CD14-positive monocyte (primary cell): ENCODE measurements around the gene SCAPER. TPM values are rescaled to one million over a fixed set of nuclear protein-coding genes. Genes with fewer than 3 reads are reported as not detected.

Source experiments
- DNase-seq, 3 donors: peaks; one replicate each; pipeline ENCODE4 v3.0.0-alpha.2; 2011 to 2022
- H2AFZ ChIP-seq: 2 replicates; pipeline ENCODE4 v1.6.0; 2012; ENCODE audit warnings: mild to moderate bottlenecking, low read depth, low read length, inconsistent platforms; ENCODE audit not compliant: insufficient read depth, poor library complexity, severe bottlenecking
- H3K27ac ChIP-seq, 2 donors: 1 replicate in 1 of 2; 2 replicates in 1 of 2; pipeline ENCODE4 v1.5.1; 2012 to 2013; ENCODE audit warnings: low read length in 2 of 2, control low read depth in 1 of 2, inconsistent platforms in 1 of 2, low read depth in 1 of 2, mild to moderate bottlenecking in 1 of 2
- H3K27me3 ChIP-seq, 2 donors: one replicate each; pipeline versions ENCODE4 v1.6.0 to v1.6.1; 2011 to 2013; ENCODE audit warnings: low read length in 2 of 2; ENCODE audit not compliant: control insufficient read depth in 2 of 2, insufficient read depth in 2 of 2
- H3K36me3 ChIP-seq, 2 donors: replicated peaks in 1 of 2; 1 replicate in 1 of 2; 2 replicates in 1 of 2; pipeline versions ENCODE4 v1.5.1 to v1.6.1; 2012 to 2013; ENCODE audit warnings: low read length in 2 of 2, control low read depth in 1 of 2, inconsistent platforms in 1 of 2, mild to moderate bottlenecking in 1 of 2; ENCODE audit not compliant: insufficient read depth in 2 of 2, control insufficient read depth in 1 of 2
- H3K4me1 ChIP-seq, 2 donors: 1 replicate in 1 of 2; 2 replicates in 1 of 2; pipeline versions ENCODE4 v1.5.1 to v1.6.1; 2012 to 2013; ENCODE audit warnings: low read length in 2 of 2, control low read depth in 1 of 2, inconsistent platforms in 1 of 2, mild to moderate bottlenecking in 1 of 2, moderate library complexity in 1 of 2; ENCODE audit not compliant: insufficient read depth in 2 of 2, control insufficient read depth in 1 of 2
- H3K4me2 ChIP-seq: replicated peaks from 2 replicates; pipeline ENCODE3; 2012; ENCODE audit warnings: low read length, moderate library complexity, mild to moderate bottlenecking; ENCODE audit not compliant: poor library complexity, severe bottlenecking; ENCODE audit errors: extremely low read depth
- H3K4me3 ChIP-seq, 3 experiments: fragments of 200-600 bp in 1 of 3; sonication (generic) in 1 of 3; replicated peaks in 1 of 3; 1 replicate in 2 of 3; 2 replicates in 1 of 3; pipeline ENCODE4 v1.5.1; 2011 to 2013; ENCODE audit warnings: low read length in 3 of 3, mild to moderate bottlenecking in 3 of 3, control low read depth in 2 of 3, low read depth in 2 of 3, inconsistent platforms in 1 of 3, moderate library complexity in 1 of 3
- H3K79me2 ChIP-seq: 2 replicates; pipeline ENCODE4 v1.6.0; 2012; ENCODE audit warnings: mild to moderate bottlenecking, control low read depth, inconsistent platforms, low read length, moderate library complexity; ENCODE audit not compliant: insufficient read depth
- H3K9ac ChIP-seq: 2 replicates; pipeline ENCODE4 v1.6.0; 2017; ENCODE audit warnings: low read length, mild to moderate bottlenecking; ENCODE audit not compliant: insufficient read depth, poor library complexity, severe bottlenecking
- H3K9me3 ChIP-seq, 2 donors: replicated peaks in 1 of 2; 1 replicate in 1 of 2; 2 replicates in 1 of 2; pipeline versions ENCODE4 v1.5.1 to v1.6.1; 2012 to 2013; ENCODE audit warnings: low read length in 2 of 2, control low read depth in 1 of 2; ENCODE audit not compliant: control insufficient read depth in 1 of 2, insufficient read depth in 1 of 2
- H4K20me1 ChIP-seq: 2 replicates; pipeline ENCODE4 v1.6.0; 2012; ENCODE audit warnings: mild to moderate bottlenecking, low read length, control low read depth, moderate library complexity; ENCODE audit not compliant: insufficient read depth
- H3K27ac Mint-ChIP-seq, 7 donors: one replicate each; pipeline ENCODE4 v1.8.0; 2020; ENCODE audit warnings: mild to moderate bottlenecking in 7 of 7, mixed read lengths in 7 of 7, moderate library complexity in 6 of 7, inconsistent platforms in 2 of 7
- H3K27me3 Mint-ChIP-seq, 3 donors: one replicate each; pipeline ENCODE4 v1.8.0; 2021 to 2022; ENCODE audit warnings: low read depth in 3 of 3, mild to moderate bottlenecking in 3 of 3, mixed read lengths in 3 of 3, moderate library complexity in 3 of 3, inconsistent platforms in 1 of 3
- H3K36me3 Mint-ChIP-seq, 2 donors: one replicate each; pipeline ENCODE4 v1.8.0; 2020; ENCODE audit warnings: mixed read lengths in 2 of 2, inconsistent platforms in 1 of 2, mild to moderate bottlenecking in 1 of 2
- H3K4me1 Mint-ChIP-seq: one replicate; pipeline ENCODE4 v1.8.0; 2020; ENCODE audit warnings: mild to moderate bottlenecking, mixed read lengths
- H3K4me3 Mint-ChIP-seq, 2 donors: one replicate each; pipeline ENCODE4 v1.8.0; 2020; ENCODE audit warnings: mild to moderate bottlenecking in 2 of 2, mixed read lengths in 2 of 2, moderate library complexity in 1 of 2
- H3K9me3 Mint-ChIP-seq, 7 donors: one replicate each; pipeline ENCODE4 v1.8.0; 2020 to 2022; ENCODE audit warnings: mixed read lengths in 7 of 7, mild to moderate bottlenecking in 6 of 7, moderate library complexity in 6 of 7, inconsistent platforms in 2 of 7
- WGBS: methylation state at CpG from one replicate; pipeline ENCODE4 v1.1.5; 2013; ENCODE audit warnings: missing lambda C conversion rate; ENCODE audit not compliant: insufficient coverage; 5-methylcytosine and 5-hydroxymethylcytosine counted together
- intact Hi-C, 2 donors: fragments of 100-400 bp; cut with micrococcal nuclease; formaldehyde crosslinking; loops; one replicate each; pipeline versions ENCODE4 v1.15.0 to v1.15.1; 2023
- polyA plus RNA-seq, 3 donors: library from polyadenylated mRNA; depleted of rRNA in 1 of 3; unstranded in 2 of 3; stranded (reverse) in 1 of 3; fragments of 300-500 nt in 2 of 3; fragments of >200 nt in 1 of 3; fragmentation: Illumina TruSeq in 2 of 3; gene quantifications; 1 replicate in 2 of 3; 2 replicates in 1 of 3; pipeline ENCODE4 v1.2.3, GENCODE V29; 2012 to 2021
- TF ChIP-seq, protein P1 (sequence below): fragments of 200-600 bp; IDR thresholded peaks from one replicate; pipeline ENCODE4 v1.8.0; 2022; ENCODE audit warnings: antibody characterized with exemption, mild to moderate bottlenecking

The SCAPER gene
- polyA plus RNA-seq, 3 donors = 2.5 to 5.4 (median 4.2) TPM

DNA sequence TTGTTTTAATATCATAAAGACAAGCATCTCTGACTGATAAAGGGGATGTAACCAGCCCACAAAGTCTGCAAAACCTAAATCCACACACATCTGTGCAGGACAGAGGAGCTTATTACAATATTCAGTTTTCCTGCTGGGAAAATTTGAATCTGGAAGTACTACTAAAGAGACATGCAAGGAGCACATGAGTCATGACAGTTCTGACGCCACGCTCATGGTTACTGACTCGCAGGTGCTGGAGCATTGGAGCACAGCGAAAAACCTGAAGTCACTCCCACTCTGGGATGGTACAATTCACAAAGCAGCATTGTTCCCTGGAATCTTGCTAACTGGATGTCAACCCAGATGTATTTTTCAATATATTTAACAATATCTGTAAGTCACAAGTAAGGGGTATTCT, 576.2 kb downstream of the SCAPER start:
- Mint-ChIP-seq H3K36me3 (peaks cover 0 to under 1% of the 10 kb centered on the region in 2 donors), H3K4me3 (no peak overlapping the region), H3K27ac (no peak overlapping the region), H3K27me3 (peaks cover 44 to 65% (median 58%) of the 10 kb centered on the region in 3 donors), H3K9me3 (peaks cover 0 to 2% (median 0%) of the 10 kb centered on the region in 7 donors), H3K4me1 (no peaks in the 10 kb centered on the region)
- TF ChIP-seq, protein P1, sequence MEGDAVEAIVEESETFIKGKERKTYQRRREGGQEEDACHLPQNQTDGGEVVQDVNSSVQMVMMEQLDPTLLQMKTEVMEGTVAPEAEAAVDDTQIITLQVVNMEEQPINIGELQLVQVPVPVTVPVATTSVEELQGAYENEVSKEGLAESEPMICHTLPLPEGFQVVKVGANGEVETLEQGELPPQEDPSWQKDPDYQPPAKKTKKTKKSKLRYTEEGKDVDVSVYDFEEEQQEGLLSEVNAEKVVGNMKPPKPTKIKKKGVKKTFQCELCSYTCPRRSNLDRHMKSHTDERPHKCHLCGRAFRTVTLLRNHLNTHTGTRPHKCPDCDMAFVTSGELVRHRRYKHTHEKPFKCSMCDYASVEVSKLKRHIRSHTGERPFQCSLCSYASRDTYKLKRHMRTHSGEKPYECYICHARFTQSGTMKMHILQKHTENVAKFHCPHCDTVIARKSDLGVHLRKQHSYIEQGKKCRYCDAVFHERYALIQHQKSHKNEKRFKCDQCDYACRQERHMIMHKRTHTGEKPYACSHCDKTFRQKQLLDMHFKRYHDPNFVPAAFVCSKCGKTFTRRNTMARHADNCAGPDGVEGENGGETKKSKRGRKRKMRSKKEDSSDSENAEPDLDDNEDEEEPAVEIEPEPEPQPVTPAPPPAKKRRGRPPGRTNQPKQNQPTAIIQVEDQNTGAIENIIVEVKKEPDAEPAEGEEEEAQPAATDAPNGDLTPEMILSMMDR = no peak
- H4K20me1 ChIP-seq = no peaks in the 10 kb centered on the region
- peaks cover 14 to 59% of the 10 kb centered on the region in 2 donors for H3K27me3 ChIP-seq
- intact Hi-C loops = no loop called here
- DNase-seq = no peak
- no peak overlapping the region for H3K9ac ChIP-seq
- no peak overlapping the region for H3K27ac ChIP-seq
- H3K9me3 ChIP-seq = no peaks in the 10 kb centered on the region
- H3K4me3 ChIP-seq = no peak overlapping the region
- H3K36me3 ChIP-seq = no peaks in the 10 kb centered on the region
- 83% methylated on average over 4 of the region's 4 CpGs for WGBS
- H2AFZ ChIP-seq = no peak overlapping the region
- H3K4me1 ChIP-seq = no peaks in the 10 kb centered on the region
- no peak overlapping the region for H3K4me2 ChIP-seq
- H3K79me2 ChIP-seq = no peaks in the 10 kb centered on the region

DNA sequence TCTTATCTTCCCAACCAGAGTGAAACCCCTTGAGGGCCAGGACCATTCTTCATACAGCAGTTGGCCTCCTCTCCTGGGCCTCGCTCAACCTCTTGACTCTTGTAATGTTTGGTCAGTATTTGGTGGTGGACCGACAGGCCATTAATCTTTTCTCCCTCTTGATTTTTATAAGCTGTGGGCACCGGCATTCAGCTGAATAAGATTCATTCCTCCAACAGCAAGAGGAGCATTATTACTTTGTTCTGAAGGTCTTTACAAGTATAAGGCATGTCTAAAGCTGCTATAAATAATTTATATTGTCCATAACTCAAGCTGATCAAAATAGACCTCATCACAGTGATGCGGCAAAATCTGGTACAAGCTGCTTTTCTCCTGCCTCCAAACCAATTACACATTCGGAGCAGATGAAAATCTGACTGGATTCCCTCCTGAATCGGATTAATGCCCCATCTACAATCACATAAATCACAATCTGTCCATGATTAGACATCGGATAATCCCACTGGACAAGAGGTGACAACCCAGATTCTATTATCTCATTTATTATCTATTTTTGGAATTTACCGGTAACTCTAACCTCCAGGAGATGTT, 576.9 kb downstream of the SCAPER start:
- DNase-seq = no peak
- H3K36me3 Mint-ChIP-seq = no peaks in the 10 kb centered on the region
- no peaks in the 10 kb centered on the region for H3K9me3 ChIP-seq
- H3K4me3 ChIP-seq = no peak overlapping the region
- H3K27me3 Mint-ChIP-seq = peaks cover 44 to 65% (median 56%) of the 10 kb centered on the region in 3 donors
- H3K9me3 Mint-ChIP-seq = peaks cover 0 to 2% (median 0%) of the 10 kb centered on the region in 7 donors
- H3K4me3 Mint-ChIP-seq = no peak overlapping the region
- H3K27me3 ChIP-seq = peaks cover 10 to 52% of the 10 kb centered on the region in 2 donors
- no peaks in the 10 kb centered on the region for H3K79me2 ChIP-seq
- no peak overlapping the region for H3K9ac ChIP-seq
- no peaks in the 10 kb centered on the region for H3K4me1 ChIP-seq
- no peak overlapping the region for H3K4me2 ChIP-seq
- intact Hi-C loops = no loop called here
- H3K27ac ChIP-seq = no peak overlapping the region
- no peak overlapping the region for H3K27ac Mint-ChIP-seq
- no peaks in the 10 kb centered on the region for H3K36me3 ChIP-seq
- WGBS = 93% methylated on average over 3 of the region's 8 CpGs
- H4K20me1 ChIP-seq = no peaks in the 10 kb centered on the region
- TF ChIP-seq, protein P1 = no peak
- H3K4me1 Mint-ChIP-seq = no peaks in the 10 kb centered on the region
- no peak overlapping the region for H2AFZ ChIP-seq
